HCT116 (cell line): Measurements from ENCODE around the gene SLC28A3. TPM values are rescaled to one million over a fixed set of nuclear protein-coding genes. Genes with fewer than 3 reads are reported as not detected.

Experiments used
- ATAC-seq: fragments of 200-7000 bp; cut with Tn5 transposase; 2 replicates; pipeline ENCODE4 v1.9.1; 2020; ENCODE audit warnings: mild to moderate bottlenecking, moderate library complexity
- BruUV-seq: library from RNA; stranded (reverse); fragments of 400-500 nt; replicated peaks from 2 replicates; lab custom pipeline; 2021; lab: Mats Ljungman, UMichigan
- CTCF ChIA-PET: fragments of 300-600 bp; sonication (Branson Sonifier 250); formaldehyde crosslinking; loops from one replicate; lab custom pipeline; 2021; ENCODE audit warnings: antibody characterized with exemption; lab: Charles Lee
- POLR2A ChIA-PET: fragments of 300-600, 350-600 bp; sonication (Branson Sonifier 250); formaldehyde crosslinking; loops from one replicate; lab custom pipeline; 2021; ENCODE audit warnings: antibody characterized with exemption; lab: Charles Lee
- RAD21 ChIA-PET, 2 experiments: fragments of 300-600 bp; sonication (Branson Sonifier 250); formaldehyde crosslinking; loops; one replicate each; lab custom pipeline; 2023; ENCODE audit warnings: low total read pairs in 2 of 2; ENCODE audit not compliant: uncharacterized antibody in 2 of 2, unreplicated experiment in 2 of 2, low non-redundant PET in 1 of 2; lab: Charles Lee
- DNase-seq: peaks from one replicate; pipeline ENCODE4 v3.0.0-alpha.2; 2010; ENCODE audit warnings: low read depth, low spot score
- H2AFZ ChIP-seq: fragments of 200-600 bp; shearing (Covaris generic), sonication (generic); 2 replicates; pipeline ENCODE4 v1.6.1; 2017; ENCODE audit warnings: low read depth, mixed run types, mixed read lengths, antibody characterized with exemption, low read length; ENCODE audit not compliant: poor library complexity, severe bottlenecking
- H3K27ac ChIP-seq: 2 replicates; pipeline ENCODE4 v1.5.1; 2012; ENCODE audit warnings: low read depth, low read length
- H3K27me3 ChIP-seq: fragments of 200-600 bp; sonication (generic); 2 replicates; pipeline ENCODE4 v1.6.1; 2016; ENCODE audit warnings: mixed run types, low read length, mixed read lengths; ENCODE audit not compliant: insufficient read depth
- H3K36me3 ChIP-seq, 2 experiments: fragments of 200-500 bp in 1 of 2; fragments of 200-600 bp in 1 of 2; sonication (Bioruptor generic) in 1 of 2; sonication (generic) in 1 of 2; 2 replicates each; pipeline versions ENCODE4 v1.5.1 to v1.6.1; 2014 to 2016; ENCODE audit warnings: low read length in 2 of 2, inconsistent platforms in 1 of 2, mixed read lengths in 1 of 2, mixed run types in 1 of 2; ENCODE audit not compliant: insufficient read depth in 2 of 2, control insufficient read depth in 1 of 2
- H3K4me1 ChIP-seq, 2 experiments: fragments of 200-600 bp in 1 of 2; sonication (generic) in 1 of 2; 2 replicates each; pipeline versions ENCODE4 v1.5.1 to v1.6.1; 2012 to 2017; ENCODE audit warnings: low read length in 2 of 2, inconsistent platforms in 1 of 2, mild to moderate bottlenecking in 1 of 2, mixed read lengths in 1 of 2, mixed run types in 1 of 2, moderate library complexity in 1 of 2; ENCODE audit not compliant: insufficient read depth in 2 of 2, control insufficient read depth in 1 of 2
- H3K4me2 ChIP-seq: fragments of 200-600 bp; sonication (generic); 2 replicates; pipeline ENCODE4 v1.6.1; 2017; ENCODE audit warnings: mixed run types, low read length, mixed read lengths
- H3K4me3 ChIP-seq, 2 experiments: fragments of 200-600 bp in 1 of 2; sonication (generic) in 1 of 2; replicated peaks in 1 of 2; 2 replicates each; pipeline ENCODE4 v1.5.1; 2011 to 2016; ENCODE audit warnings: low read length in 2 of 2, control low read depth in 1 of 2, low read depth in 1 of 2, mild to moderate bottlenecking in 1 of 2, mixed read lengths in 1 of 2, mixed run types in 1 of 2
- H3K79me2 ChIP-seq: fragments of 200-600 bp; sonication (generic); 2 replicates; pipeline ENCODE4 v1.6.1; 2017; ENCODE audit warnings: mild to moderate bottlenecking, mixed run types, low read length, moderate library complexity, mixed read lengths; ENCODE audit not compliant: insufficient read depth
- H3K9ac ChIP-seq: fragments of 200-600 bp; sonication (generic); 2 replicates; pipeline ENCODE4 v1.6.1; 2016; ENCODE audit warnings: low read length, mixed read lengths
- H3K9me2 ChIP-seq: fragments of 200-600 bp; sonication (generic), shearing (Covaris generic); 2 replicates; pipeline ENCODE4 v1.6.1; 2017; ENCODE audit warnings: mixed run types, mild to moderate bottlenecking, moderate library complexity; ENCODE audit not compliant: insufficient read depth
- H3K9me3 ChIP-seq, 2 experiments: fragments of 200-500 bp in 1 of 2; fragments of 200-600 bp in 1 of 2; sonication (Bioruptor generic) in 1 of 2; sonication (generic) in 1 of 2; 2 replicates each; pipeline ENCODE4 v1.6.1; 2014 to 2017; ENCODE audit warnings: low read length in 2 of 2, mixed read lengths in 2 of 2, inconsistent platforms in 1 of 2, low read depth in 1 of 2, mild to moderate bottlenecking in 1 of 2, mixed run types in 1 of 2, moderate library complexity in 1 of 2; ENCODE audit not compliant: control insufficient read depth in 1 of 2, insufficient read depth in 1 of 2
- H4K20me1 ChIP-seq: fragments of 200-600 bp; sonication (generic), shearing (Covaris generic); 2 replicates; pipeline ENCODE4 v1.6.1; 2017; ENCODE audit warnings: mixed run types, mild to moderate bottlenecking, moderate library complexity; ENCODE audit not compliant: insufficient read depth
- ATF3 ChIP-seq: IDR thresholded peaks from 2 replicates; pipeline ENCODE4 v1.6.1; 2012
- CBX3 ChIP-seq: IDR thresholded peaks from 2 replicates; pipeline ENCODE4 v1.6.1; 2012; ENCODE audit warnings: low read depth
- CTCF ChIP-seq, 3 experiments: fragments of 200-600 bp in 1 of 3; sonication (generic) in 1 of 3; IDR thresholded peaks in 2 of 3; conservative IDR thresholded peaks in 1 of 3; 2 replicates each; pipeline ENCODE4 v1.5.1; 2012 to 2017; ENCODE audit warnings: low read depth in 2 of 3, low read length in 2 of 3, antibody characterized with exemption in 1 of 3, borderline replicate concordance in 1 of 3, control low read depth in 1 of 3, mild to moderate bottlenecking in 1 of 3, mixed read lengths in 1 of 3, mixed run types in 1 of 3, moderate library complexity in 1 of 3; ENCODE audit not compliant: insufficient read depth in 1 of 3
- ELF1 ChIP-seq: IDR thresholded peaks from 2 replicates; pipeline ENCODE4 v1.6.1; 2012; ENCODE audit warnings: low read depth, borderline replicate concordance
- EZH2 ChIP-seq: fragments of 200-600 bp; sonication (generic); IDR thresholded peaks from 2 replicates; pipeline ENCODE4 v1.6.1; 2017; ENCODE audit warnings: antibody characterized with exemption, mixed run types
- EZH2phosphoT487 ChIP-seq: fragments of 200-600 bp; IDR thresholded peaks from 2 replicates; pipeline ENCODE4 v1.6.1; 2018; ENCODE audit warnings: antibody characterized with exemption, borderline replicate concordance
- JUND ChIP-seq: IDR thresholded peaks from 2 replicates; pipeline ENCODE4 v1.6.1; 2012
- MAX ChIP-seq: IDR thresholded peaks from 2 replicates; pipeline ENCODE4 v1.6.1; 2012
- POLR2A ChIP-seq: IDR thresholded peaks from 2 replicates; pipeline ENCODE4 v1.7.0; 2011; ENCODE audit warnings: borderline replicate concordance; ENCODE audit not compliant: insufficient read depth, insufficient read length; ENCODE audit errors: extremely low read depth
- POLR2AphosphoS5 ChIP-seq: IDR thresholded peaks from 2 replicates; pipeline ENCODE4 v1.6.1; 2011; ENCODE audit warnings: mild to moderate bottlenecking, low read depth, low read length, moderate library complexity
- REST ChIP-seq: IDR thresholded peaks from 2 replicates; pipeline ENCODE4 v1.6.1; 2012; ENCODE audit warnings: low read depth
- SP1 ChIP-seq: IDR thresholded peaks from 2 replicates; pipeline ENCODE4 v1.6.1; 2012; ENCODE audit warnings: low read depth
- SRF ChIP-seq: IDR thresholded peaks from 2 replicates; pipeline ENCODE4 v1.6.1; 2012; ENCODE audit warnings: low read depth
- TCF7L2 ChIP-seq: IDR thresholded peaks from 2 replicates; pipeline ENCODE4 v1.7.0; 2011; ENCODE audit warnings: borderline replicate concordance, inconsistent platforms; ENCODE audit not compliant: insufficient read depth, insufficient read length; ENCODE audit errors: extremely low read depth
- ZBTB33 ChIP-seq: IDR thresholded peaks from 2 replicates; pipeline ENCODE4 v1.6.1; 2011; ENCODE audit warnings: mild to moderate bottlenecking, low read length, moderate library complexity; ENCODE audit not compliant: insufficient replicate concordance; ENCODE audit errors: extremely low read depth
- ZFX ChIP-seq: fragments of 450-650 bp; IDR thresholded peaks from 2 replicates; pipeline ENCODE4 v1.6.1; 2017
- ZNF274 ChIP-seq: fragments of 200-500 bp; sonication (Bioruptor generic); IDR thresholded peaks from 2 replicates; pipeline ENCODE4 v1.6.1; 2014; ENCODE audit warnings: mild to moderate bottlenecking, low read depth, low read length, inconsistent platforms
- intact Hi-C: fragments of 100-400 bp; cut with micrococcal nuclease; formaldehyde crosslinking; loops from 2 replicates; pipeline ENCODE4 v1.10.0; 2022
- total RNA-seq: library from RNA; stranded (reverse); gene quantifications from one replicate; pipeline ENCODE4 v1.2.1, GENCODE V29; 2021; ENCODE audit not compliant: unreplicated experiment

The SLC28A3 gene
- total RNA-seq, 1 experiment from 2014 or later, result not detected

GRCh38 chr9:84241817-84242373 is 98.7 kb downstream of the SLC28A3 start:
- H4K20me1 ChIP-seq, result no peaks in the 10 kb centered on the region
- no peak overlapping the region for H3K9ac ChIP-seq
- H3K4me3 ChIP-seq, result no peak overlapping the region
- no peak overlapping the region for H2AFZ ChIP-seq
- TF ChIP-seq CBX3 (no peak), SRF (no peak), EZH2 (no peak), EZH2phosphoT487 (no peak), REST (no peak), ZBTB33 (no peak), POLR2AphosphoS5 (no peak), MAX (no peak), JUND (no peak), TCF7L2 (no peak), CTCF (IDR thresholded peaks at IDR 0.05 in 2 of 3, conservative IDR thresholded peaks at IDR 0.05 in 1 of 3; ENCODE audit: borderline replicate concordance in 1 of 3, insufficient read depth in 1 of 3, low read depth in 2 of 3, low read length in 2 of 3) (no peak), ZFX (no peak), SP1 (no peak), ZNF274 (no peak), ATF3 (no peak), ELF1 (no peak), POLR2A (no peak)
- H3K27me3 ChIP-seq, result no peaks in the 10 kb centered on the region
- no TSS peak for BruUV-seq
- H3K9me3 ChIP-seq, result no peaks in the 10 kb centered on the region
- no peaks in the 10 kb centered on the region for H3K9me2 ChIP-seq
- no peak for ATAC-seq
- intact Hi-C loops, result no loop called here
- H3K4me1 ChIP-seq, result no peaks in the 10 kb centered on the region
- ChIA-PET POLR2A (no interaction called here), CTCF (no interaction called here), RAD21 (no interaction called here)
- no peak overlapping the region for H3K4me2 ChIP-seq
- no peaks in the 10 kb centered on the region for H3K79me2 ChIP-seq
- no peak overlapping the region for H3K27ac ChIP-seq
- no peak for DNase-seq
- H3K36me3 ChIP-seq, result no peaks in the 10 kb centered on the region
